CD4-positive, CD25-positive, alpha-beta regulatory T cell (primary cell): Measurements from ENCODE around the gene MAN1A1. TPM values are rescaled to one million over a fixed set of nuclear protein-coding genes. Genes with fewer than 3 reads are reported as not detected.

Experiments used
- ATAC-seq, 2 donors: fragments of 150-1000 bp; cut with Tn5 transposase; one replicate each; pipeline ENCODE4 v1.10.0; 2021; ENCODE audit warnings: low read depth in 2 of 2, moderate number of reproducible peaks in 2 of 2, moderate library complexity in 1 of 2
- DNase-seq, 3 donors: peaks; one replicate each; pipeline versions ENCODE4 v3.0.0 to v3.0.0-alpha.2; 2012 to 2022; ENCODE audit warnings: mixed read lengths in 1 of 3
- H3K27ac ChIP-seq: one replicate; pipeline ENCODE4 v1.7.0; 2013; ENCODE audit warnings: mild to moderate bottlenecking, low read length; ENCODE audit not compliant: insufficient read depth, poor library complexity, severe bottlenecking
- H3K27me3 ChIP-seq: one replicate; pipeline ENCODE4 v1.7.0; 2013; ENCODE audit warnings: low read length; ENCODE audit not compliant: control insufficient read depth, insufficient read depth
- H3K36me3 ChIP-seq: one replicate; pipeline ENCODE4 v1.7.0; 2013; ENCODE audit warnings: mild to moderate bottlenecking, low read length, moderate library complexity; ENCODE audit not compliant: control insufficient read depth, insufficient read depth
- H3K4me1 ChIP-seq: 2 replicates; pipeline ENCODE4 v1.7.0; 2013; ENCODE audit warnings: mild to moderate bottlenecking, low read length; ENCODE audit not compliant: insufficient read depth, control insufficient read depth, poor library complexity, severe bottlenecking
- H3K4me3 ChIP-seq: one replicate; pipeline ENCODE4 v1.7.0; 2013; ENCODE audit warnings: low read depth, mild to moderate bottlenecking, low read length, moderate library complexity
- H3K9me3 ChIP-seq, 2 experiments: 1 replicate in 1 of 2; 2 replicates in 1 of 2; pipeline ENCODE4 v1.7.0; 2013; ENCODE audit warnings: low read length in 2 of 2, mild to moderate bottlenecking in 1 of 2, moderate library complexity in 1 of 2; ENCODE audit not compliant: control insufficient read depth in 2 of 2
- H3K27ac Mint-ChIP-seq, 3 donors: one replicate each; pipeline ENCODE4 v1.8.0; 2020 to 2022; ENCODE audit warnings: mild to moderate bottlenecking in 3 of 3, mixed read lengths in 3 of 3, moderate library complexity in 2 of 3
- H3K27me3 Mint-ChIP-seq: one replicate; pipeline ENCODE4 v1.8.0; 2022; ENCODE audit warnings: mild to moderate bottlenecking, mixed read lengths
- H3K36me3 Mint-ChIP-seq: one replicate; pipeline ENCODE4 v1.8.0; 2020; ENCODE audit warnings: mixed read lengths
- H3K4me1 Mint-ChIP-seq, 4 donors: one replicate each; pipeline ENCODE4 v1.8.0; 2020 to 2022; ENCODE audit warnings: mixed read lengths in 4 of 4, mild to moderate bottlenecking in 1 of 4
- H3K4me3 Mint-ChIP-seq, 4 donors: one replicate each; pipeline ENCODE4 v1.8.0; 2020 to 2022; ENCODE audit warnings: mild to moderate bottlenecking in 4 of 4, mixed read lengths in 4 of 4, moderate library complexity in 3 of 4
- H3K9me3 Mint-ChIP-seq, 7 donors: one replicate each; pipeline ENCODE4 v1.8.0; 2020 to 2022; ENCODE audit warnings: mixed read lengths in 7 of 7, mild to moderate bottlenecking in 3 of 7, moderate library complexity in 2 of 7
- polyA plus RNA-seq, 4 donors: library from polyadenylated mRNA; unstranded; fragments of 300-500 nt; fragmentation: Illumina TruSeq; gene quantifications; one replicate each; pipeline ENCODE4 v1.2.3, GENCODE V29; 2021
- total RNA-seq: library from RNA; stranded (reverse); gene quantifications from one replicate; pipeline ENCODE4 v1.2.3, GENCODE V29; 2022

MAN1A1 gene
- total and polyA plus RNA-seq, 5 donors from 2014 or later: 10.7 to 20.6 (median 13.6) TPM

DNA sequence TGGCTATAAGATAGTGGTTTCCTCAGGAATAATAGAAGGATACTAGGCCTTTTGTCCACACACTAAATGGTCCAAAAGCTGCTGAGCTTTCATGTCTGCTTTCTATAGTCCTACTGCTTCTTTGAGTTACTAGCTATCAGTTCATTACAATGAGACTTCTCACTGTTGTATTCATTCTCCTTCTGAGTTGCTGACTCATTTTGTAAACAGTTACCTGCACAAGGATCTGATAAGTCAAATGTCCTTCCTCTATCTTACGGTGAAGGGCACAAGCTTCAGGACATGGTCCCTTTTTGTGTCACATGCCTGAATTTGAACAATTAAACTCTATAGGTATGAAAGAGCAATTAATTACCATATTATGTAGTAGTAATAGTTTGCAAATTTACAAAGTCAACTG lies 90.5 kb downstream of the MAN1A1 start:
- Mint-ChIP-seq H3K9me3 (peaks cover 0 to 5% (median 0%) of the 10 kb centered on the region in 7 donors), H3K27ac (no peak overlapping the region), H3K36me3 (peaks cover 11% of the 10 kb centered on the region), H3K4me1 (peaks cover 1 to 17% (median 13%) of the 10 kb centered on the region in 4 donors), H3K4me3 (no peak overlapping the region), H3K27me3 (no peaks in the 10 kb centered on the region)
- Histone ChIP-seq H3K4me1 (no peaks in the 10 kb centered on the region), H3K27me3 (no peaks in the 10 kb centered on the region), H3K4me3 (no peak overlapping the region), H3K27ac (no peak overlapping the region), H3K36me3 (no peaks in the 10 kb centered on the region), H3K9me3 (no peaks in the 10 kb centered on the region)
- ATAC-seq (no peak), DNase-seq (peak in 1 of 3 donors; percentile 15)

DNA sequence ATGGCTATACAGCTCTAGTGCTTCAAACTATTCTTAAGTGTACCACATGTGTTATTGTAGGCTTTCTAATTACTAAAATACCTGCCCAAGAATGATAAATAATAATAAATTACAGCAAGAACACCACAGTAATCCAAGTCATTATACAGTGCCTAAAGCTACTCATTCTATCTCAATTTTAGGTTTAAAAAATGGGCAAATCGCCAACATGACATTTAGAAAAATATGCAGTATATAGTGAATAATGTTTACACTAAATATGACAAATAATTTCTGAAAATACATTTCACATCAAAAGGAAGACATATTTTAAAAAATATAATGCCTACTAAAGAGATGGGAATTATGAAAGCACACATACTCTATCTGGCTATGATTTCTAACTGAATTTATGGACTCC lies 91.8 kb downstream of the MAN1A1 start:
- no peaks in the 10 kb centered on the region for H3K4me1 ChIP-seq
- no peak for ATAC-seq
- H3K4me3 ChIP-seq: no peak overlapping the region
- Mint-ChIP-seq H3K27me3 (no peaks in the 10 kb centered on the region), H3K9me3 (peaks cover 0 to 3% (median 0%) of the 10 kb centered on the region in 7 donors), H3K4me1 (peaks cover 4 to 17% (median 13%) of the 10 kb centered on the region in 4 donors), H3K4me3 (no peak overlapping the region), H3K36me3 (peaks cover 8% of the 10 kb centered on the region), H3K27ac (no peak overlapping the region)
- H3K27ac ChIP-seq: no peak overlapping the region
- no peaks in the 10 kb centered on the region for H3K9me3 ChIP-seq
- no peaks in the 10 kb centered on the region for H3K36me3 ChIP-seq
- H3K27me3 ChIP-seq: no peaks in the 10 kb centered on the region
- DNase-seq: no peak

DNA sequence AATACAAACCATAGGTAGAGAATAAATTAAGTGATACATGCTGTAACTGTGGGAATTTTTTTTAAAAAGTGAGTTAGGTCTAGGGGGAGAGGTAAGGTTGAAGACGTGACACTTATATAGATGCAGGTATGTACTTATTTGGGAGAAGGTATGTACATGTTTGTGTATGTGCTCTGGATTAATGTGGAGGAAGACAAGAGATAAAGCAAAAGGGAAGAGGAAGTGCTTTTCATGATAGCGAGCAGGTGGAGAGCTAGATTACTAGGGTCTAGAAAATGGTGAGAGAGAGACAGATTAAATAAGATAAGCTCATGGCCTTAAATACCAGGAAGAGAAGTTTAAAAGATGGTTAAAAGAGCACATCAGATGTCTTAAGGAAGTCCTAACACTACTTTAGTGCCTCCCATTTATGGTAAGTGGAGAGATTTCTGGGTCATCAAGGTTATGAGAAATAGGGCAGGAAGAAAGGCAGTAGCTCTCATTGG lies 92.5 kb downstream of the MAN1A1 start:
- H3K36me3 ChIP-seq: no peaks in the 10 kb centered on the region
- DNase-seq (peak in 1 of 3 donors; percentile 11), ATAC-seq (no peak)
- no peaks in the 10 kb centered on the region for H3K9me3 Mint-ChIP-seq
- H3K36me3 Mint-ChIP-seq: peaks cover 6% of the 10 kb centered on the region
- no peak overlapping the region for H3K27ac ChIP-seq
- no peak overlapping the region for H3K4me3 Mint-ChIP-seq
- no peaks in the 10 kb centered on the region for H3K27me3 ChIP-seq
- no peak overlapping the region for H3K27ac Mint-ChIP-seq
- no peaks in the 10 kb centered on the region for H3K9me3 ChIP-seq
- no peak overlapping the region for H3K4me3 ChIP-seq
- no peaks in the 10 kb centered on the region for H3K27me3 Mint-ChIP-seq
- peaks cover 4 to 17% (median 13%) of the 10 kb centered on the region in 4 donors for H3K4me1 Mint-ChIP-seq
- H3K4me1 ChIP-seq: no peaks in the 10 kb centered on the region

DNA sequence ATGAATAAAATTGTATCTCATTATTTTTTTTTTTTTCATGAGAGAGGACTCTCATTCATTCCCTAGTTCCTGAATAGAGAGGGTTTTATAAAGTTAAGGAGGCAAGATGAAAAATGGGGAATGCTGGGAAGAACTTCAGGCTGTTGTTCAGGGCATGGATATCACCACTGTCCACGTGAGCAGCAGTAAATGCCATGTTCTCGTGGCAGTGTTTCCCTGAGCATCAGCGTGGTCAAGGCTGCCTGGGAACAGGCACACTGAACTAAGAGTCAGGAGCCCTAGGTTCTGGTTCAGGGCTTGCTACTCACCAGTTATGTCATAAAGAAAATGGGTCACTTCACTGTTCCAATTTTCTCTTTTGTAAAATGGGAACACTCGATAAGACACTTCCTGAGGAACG lies 93.2 kb downstream of the MAN1A1 start:
- Mint-ChIP-seq H3K4me3 (no peak overlapping the region), H3K36me3 (peaks cover under 1% of the 10 kb centered on the region), H3K4me1 (peaks cover 4 to 17% (median 14%) of the 10 kb centered on the region in 4 donors), H3K27ac (no peak overlapping the region), H3K9me3 (no peaks in the 10 kb centered on the region), H3K27me3 (no peaks in the 10 kb centered on the region)
- ATAC-seq: no peak
- no peak overlapping the region for H3K27ac ChIP-seq
- no peaks in the 10 kb centered on the region for H3K9me3 ChIP-seq
- H3K27me3 ChIP-seq: no peaks in the 10 kb centered on the region
- no peaks in the 10 kb centered on the region for H3K36me3 ChIP-seq
- no peaks in the 10 kb centered on the region for H3K4me1 ChIP-seq
- no peak overlapping the region for H3K4me3 ChIP-seq
- DNase-seq: no peak

DNA sequence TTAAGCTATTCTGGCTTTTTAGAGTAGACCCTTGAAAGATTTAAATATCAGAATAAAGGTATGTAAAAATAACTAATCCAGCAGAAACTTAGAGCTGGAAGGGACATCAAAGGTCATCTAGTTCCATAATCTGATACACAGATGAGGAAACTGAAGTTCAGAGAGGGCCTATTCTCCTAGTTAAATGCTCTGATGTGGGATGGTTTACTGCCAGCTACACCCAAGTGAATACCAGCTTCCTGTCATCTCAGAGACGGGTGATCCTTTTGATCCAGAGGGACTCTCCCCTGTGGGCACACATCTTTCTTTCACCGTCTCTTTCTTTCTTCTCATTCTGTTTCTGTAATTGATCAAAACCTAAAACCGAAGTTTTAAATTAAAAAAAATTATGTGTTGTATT lies 94.1 kb downstream of the MAN1A1 start:
- Mint-ChIP-seq H3K4me1 (peaks cover 4 to 17% (median 13%) of the 10 kb centered on the region in 4 donors), H3K27me3 (no peaks in the 10 kb centered on the region)

DNA sequence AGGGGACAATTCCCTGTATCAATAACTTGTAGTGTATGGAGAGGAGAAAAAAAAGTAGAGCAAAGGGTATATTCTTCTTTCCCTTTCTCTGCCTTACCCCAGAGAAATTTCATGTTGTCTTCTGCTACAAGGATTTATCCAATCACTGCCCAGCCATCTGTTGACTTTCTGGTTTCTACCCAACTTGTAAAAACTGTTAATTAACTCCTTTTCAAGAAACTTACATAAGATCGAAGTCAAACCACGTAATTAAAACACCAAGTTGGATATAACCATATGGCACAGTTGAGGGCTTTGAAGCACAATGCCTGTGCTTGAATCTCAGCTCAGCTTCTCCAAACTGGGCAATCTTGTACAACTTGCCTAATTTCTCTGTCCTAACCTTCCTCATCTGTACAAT lies 99.5 kb downstream of the MAN1A1 start:
- Histone ChIP-seq H3K9me3 (no peaks in the 10 kb centered on the region), H3K27ac (no peak overlapping the region), H3K4me1 (no peaks in the 10 kb centered on the region), H3K4me3 (no peak overlapping the region), H3K36me3 (peaks cover 2% of the 10 kb centered on the region), H3K27me3 (no peaks in the 10 kb centered on the region)
- ATAC-seq (no peak), DNase-seq (no peak)
- Mint-ChIP-seq H3K27ac (no peak overlapping the region), H3K9me3 (peaks cover 0 to 2% (median 0%) of the 10 kb centered on the region in 7 donors), H3K27me3 (no peaks in the 10 kb centered on the region), H3K36me3 (peaks cover 27% of the 10 kb centered on the region), H3K4me3 (no peak overlapping the region), H3K4me1 (peaks cover 2 to 9% (median 4%) of the 10 kb centered on the region in 4 donors)

More for the DNA sequence above, 94.1 kb downstream of the MAN1A1 start:
- no peak overlapping the region for H3K4me3 ChIP-seq
- ATAC-seq (no peak), DNase-seq (peak in 1 of 3 donors; percentile 4)
- H3K36me3 Mint-ChIP-seq: peaks cover 3% of the 10 kb centered on the region
- H3K9me3 Mint-ChIP-seq: no peaks in the 10 kb centered on the region
- no peaks in the 10 kb centered on the region for H3K27me3 ChIP-seq
- no peak overlapping the region for H3K27ac ChIP-seq
- no peaks in the 10 kb centered on the region for H3K9me3 ChIP-seq
- no peak overlapping the region for H3K27ac Mint-ChIP-seq
- no peak overlapping the region for H3K4me3 Mint-ChIP-seq
- H3K4me1 ChIP-seq: no peaks in the 10 kb centered on the region
- no peaks in the 10 kb centered on the region for H3K36me3 ChIP-seq

DNA sequence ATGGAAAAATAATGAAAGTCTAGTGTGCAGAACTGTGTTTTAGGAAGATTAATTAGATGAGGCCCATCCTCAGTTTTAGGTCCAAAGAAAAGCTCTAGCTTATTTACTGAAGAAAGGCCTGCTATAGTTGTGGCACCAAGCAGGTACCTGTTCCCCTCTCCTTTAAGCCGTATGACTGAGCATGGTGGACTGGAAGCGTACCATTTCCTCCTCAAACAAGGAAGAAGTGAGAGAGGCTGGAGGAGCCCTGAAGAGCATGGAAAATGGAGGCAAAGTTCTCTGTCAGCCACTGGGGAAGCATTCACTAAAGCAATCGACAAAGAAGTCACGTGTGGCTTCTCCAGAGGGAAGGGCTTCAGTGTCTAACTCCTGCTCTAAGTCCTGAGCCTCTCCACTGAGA lies 100.2 kb downstream of the MAN1A1 start:
- no peaks in the 10 kb centered on the region for H3K27me3 ChIP-seq
- H3K36me3 ChIP-seq: peaks cover 2% of the 10 kb centered on the region
- Mint-ChIP-seq H3K4me3 (no peak overlapping the region), H3K36me3 (peaks cover 27% of the 10 kb centered on the region), H3K27me3 (no peaks in the 10 kb centered on the region), H3K27ac (no peak overlapping the region), H3K9me3 (peaks cover 0 to 2% (median 0%) of the 10 kb centered on the region in 7 donors), H3K4me1 (peaks cover under 1 to 14% (median 7%) of the 10 kb centered on the region in 4 donors)
- DNase-seq (no peak), ATAC-seq (no peak)
- H3K4me3 ChIP-seq: no peak overlapping the region
- H3K4me1 ChIP-seq: no peaks in the 10 kb centered on the region
- no peak overlapping the region for H3K27ac ChIP-seq
- no peaks in the 10 kb centered on the region for H3K9me3 ChIP-seq

DNA sequence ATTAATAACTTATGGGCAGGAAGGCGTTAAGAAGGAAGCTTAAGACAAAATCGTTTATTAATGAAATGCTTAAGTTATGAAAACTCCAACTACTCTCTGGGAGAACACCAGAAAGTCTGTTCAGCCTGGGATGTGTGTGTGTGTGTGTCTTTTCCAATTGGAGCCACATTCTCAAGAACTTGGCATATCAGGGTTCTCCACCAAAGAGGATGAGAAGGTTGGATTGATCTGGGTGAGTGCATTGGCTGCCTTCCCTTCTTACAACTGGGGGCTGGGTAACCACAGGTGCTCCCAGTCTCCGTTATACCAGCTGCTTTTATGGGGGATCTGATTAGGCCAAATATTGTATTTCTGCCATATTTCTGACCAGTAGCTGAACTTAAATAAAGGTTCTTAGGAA lies 102.1 kb downstream of the MAN1A1 start:
- H3K4me1 ChIP-seq: no peaks in the 10 kb centered on the region
- H3K27me3 ChIP-seq: no peaks in the 10 kb centered on the region
- Mint-ChIP-seq H3K27ac (no peak overlapping the region), H3K4me1 (peaks cover 0 to 14% (median 10%) of the 10 kb centered on the region in 4 donors), H3K27me3 (no peaks in the 10 kb centered on the region), H3K36me3 (peaks cover 27% of the 10 kb centered on the region), H3K9me3 (peaks cover 0 to 2% (median 0%) of the 10 kb centered on the region in 7 donors), H3K4me3 (no peak overlapping the region)
- no peaks in the 10 kb centered on the region for H3K9me3 ChIP-seq
- no peak for ATAC-seq
- no peak overlapping the region for H3K4me3 ChIP-seq
- no peak overlapping the region for H3K27ac ChIP-seq
- peaks cover 2% of the 10 kb centered on the region for H3K36me3 ChIP-seq
- DNase-seq: no peak
